ENCODE data around the gene DEDD. TPM values are rescaled to one million over a fixed set of nuclear protein-coding genes. Genes with fewer than 3 reads are reported as not detected.

DEDD gene
- total RNA-seq, 1 experiment from 2014 or later = 44.7 TPM

- H3K4me3 Mint-ChIP-seq = peak within 1 kb of the TSS; percentile 93 to 100
- H3K27me3 Mint-ChIP-seq (ENCODE audit: low read depth) = peaks cover 3% of the 10 kb centered on the region
- Histone ChIP-seq H3K23me2 (ENCODE audit: insufficient read length, low read depth, low read length, poor library complexity, severe bottlenecking) (peaks cover 6% of the 10 kb centered on the region), H3K4me2 (ENCODE audit: insufficient read depth, insufficient read length, low read length) (peak within 1 kb of the TSS; percentile 76), H2BK20ac (ENCODE audit: low read depth, low read length, poor library complexity, severe bottlenecking) (no peak within 1 kb of the TSS), H3K18ac (ENCODE audit: insufficient read length, low read depth, low read length) (peak within 1 kb of the TSS; percentile 91), H3K4ac (ENCODE audit: low read depth, low read length) (no peak within 1 kb of the TSS), H3K79me2 (ENCODE audit: insufficient read depth, low read length) (no peaks in the 10 kb centered on the region), H2BK12ac (ENCODE audit: insufficient read length, low read depth, low read length) (no peak within 1 kb of the TSS), H3T11ph (ENCODE audit: low read length) (no peak within 1 kb of the TSS), H2BK120ac (ENCODE audit: low read depth, low read length, poor library complexity, severe bottlenecking) (no peak within 1 kb of the TSS), H4K20me1 (ENCODE audit: control insufficient read depth, insufficient read depth, insufficient read length) (no peaks in the 10 kb centered on the region), H3K56ac (ENCODE audit: insufficient read length, low read depth, low read length) (no peak within 1 kb of the TSS), H2AFZ (ENCODE audit: low read length) (no peak within 1 kb of the TSS), H3K4me1 (ENCODE audit: insufficient read depth, low read length) (no peaks in the 10 kb centered on the region; the same call in 1 of the 2 replicates), H3K14ac (ENCODE audit: insufficient read depth, low read length) (peak within 1 kb of the TSS; percentile 93), H3K79me1 (ENCODE audit: insufficient read depth, low read depth, low read length, poor library complexity, severe bottlenecking) (no peaks in the 10 kb centered on the region), H2BK5ac (ENCODE audit: insufficient read length, low read length) (no peak within 1 kb of the TSS), H3K27me3 (ENCODE audit: insufficient read depth, low read length) (no peaks in the 10 kb centered on the region), H3K9me3 (ENCODE audit: control insufficient read depth, low read depth, low read length) (no peaks in the 10 kb centered on the region), H4K8ac (replicated peaks; ENCODE audit: insufficient read length, low read depth, low read length) (no peak within 1 kb of the TSS), H3K23ac (ENCODE audit: insufficient read length, low read depth, low read length) (no peak within 1 kb of the TSS), H2AK5ac (ENCODE audit: insufficient read length, low read length) (no peak within 1 kb of the TSS), H3K9ac (ENCODE audit: extremely low read depth, insufficient read length, low read length) (peak within 1 kb of the TSS; percentile 78), H3K27ac (ENCODE audit: insufficient read length, low read depth, low read length) (no peak within 1 kb of the TSS), H2BK15ac (ENCODE audit: low read depth, low read length) (no peak within 1 kb of the TSS), H4K5ac (ENCODE audit: insufficient read length, low read depth, low read length) (no peak within 1 kb of the TSS), H4K91ac (ENCODE audit: insufficient read length, low read depth, low read length) (no peak within 1 kb of the TSS)
- no CpG with 5 or more reads among the region's 50 CpGs for WGBS (ENCODE audit: extremely low coverage, insufficient read length, low lambda C conversion rate)
- TF ChIP-seq CTCF (conservative IDR thresholded peaks at IDR 0.05) = peak; percentile 50; the same call in 2 of the 3 replicates
- peak; percentile 94 for DNase-seq
- H3K9me3 Mint-ChIP-seq = no peaks in the 10 kb centered on the region
- H3K36me3 Mint-ChIP-seq (ENCODE audit: insufficient read depth in 1 of 3, low read depth in 3 of 3) = peaks cover 13 to 37% (median 35%) of the 10 kb centered on the region in 3 experiments; a peak in 6 of 7 replicates
- peaks cover 19 to 21% of the 10 kb centered on the region in 2 experiments for H3K4me1 Mint-ChIP-seq
- H3K27ac Mint-ChIP-seq = peak within 1 kb of the TSS; percentile 99 to 100 (median 100)
These were observed 44.9 kb upstream of the DEDD start, which contains the start of gene B4GALT3 for GRCh38 chr1:161177112-161177935. B4GALT3 (minus strand) TSS chr1:161177507; CDS start chr1:161176060, 1,447 bp downstream.
